ENCODE measurements around the gene LTB. TPM values are rescaled to one million over a fixed set of nuclear protein-coding genes. Genes with fewer than 3 reads are reported as not detected.
A peak's percentile ranks its signal among the peaks of the same experiment; 100 is the strongest.

The LTB gene
- total and polyA plus RNA-seq, 2 of the 13 experiments (the other 11 are each of a cell fraction or from before 2014, with no cell fraction given), result 0.09 to 0.22 TPM

DNA sequence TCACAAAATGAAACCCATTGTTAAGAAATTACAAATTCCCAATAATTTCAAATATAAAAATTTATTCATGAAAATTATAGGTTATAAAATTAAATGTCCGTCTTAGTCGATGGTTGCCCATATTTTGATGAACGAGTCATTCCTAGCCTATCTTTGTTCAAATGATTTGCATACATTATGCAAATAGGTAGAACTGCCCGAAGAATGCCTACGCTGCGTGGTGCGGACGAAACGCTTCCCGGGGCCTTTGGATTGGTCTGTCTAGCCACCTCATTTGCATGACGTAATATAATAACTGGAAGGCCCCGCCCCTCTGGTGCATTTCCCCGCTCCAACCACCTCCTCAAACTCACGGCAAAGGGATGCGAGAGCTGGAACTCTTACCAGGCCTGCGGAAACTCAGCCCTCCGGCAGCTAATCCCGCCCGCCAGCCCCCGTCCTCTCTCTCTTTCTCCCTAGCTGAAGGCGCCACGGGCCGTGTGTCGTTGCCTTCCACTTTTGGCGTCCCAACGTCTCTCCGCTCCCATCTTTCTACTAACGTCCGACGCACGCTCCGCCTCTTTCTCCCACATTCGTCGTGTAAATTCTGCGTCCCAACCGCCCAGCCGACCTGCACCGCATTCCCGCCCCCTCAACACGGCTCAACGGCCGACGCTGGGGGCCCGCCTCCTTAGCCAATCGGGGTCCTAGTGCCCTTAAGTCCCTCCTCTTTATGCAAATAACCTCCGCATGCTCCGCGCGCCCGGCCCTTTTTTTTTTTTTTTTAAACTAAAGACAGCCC is 37.8 kb upstream of the LTB start (continued):
- 0 out of 2 replicates have a peak, but pooled peaks have one; percentile 55 for TF ChIP-seq ZNF552 (CRISPR knock-in tag; IDR thresholded peaks at IDR 0.05; ENCODE audit: borderline replicate concordance)
- TF ChIP-seq WIZ (CRISPR knock-in tag; IDR thresholded peaks at IDR 0.05), result peak; percentile 94
- peak; percentile 70; the same call in 1 of the 2 replicates for TF ChIP-seq PCBP1 (IDR thresholded peaks at IDR 0.05; ENCODE audit: borderline replicate concordance, low read depth, low read length)
- no peak for TF ChIP-seq SETDB1 (CRISPR knock-in tag; IDR thresholded peaks at IDR 0.05; ENCODE audit: borderline replicate concordance)
- no peak for TF ChIP-seq SUZ12 (IDR thresholded peaks at IDR 0.05; ENCODE audit: low read depth, low read length)
- peak; percentile 86; the same call in 1 of the 2 replicates for TF ChIP-seq ZNF766 (CRISPR knock-in tag; IDR thresholded peaks at IDR 0.05; ENCODE audit: borderline replicate concordance)
- TF ChIP-seq IKZF4 (CRISPR knock-in tag; IDR thresholded peaks at IDR 0.05; ENCODE audit: borderline replicate concordance, low read depth, not compliant biosample characterization), result peak; percentile 79
- TF ChIP-seq, protein P1, sequence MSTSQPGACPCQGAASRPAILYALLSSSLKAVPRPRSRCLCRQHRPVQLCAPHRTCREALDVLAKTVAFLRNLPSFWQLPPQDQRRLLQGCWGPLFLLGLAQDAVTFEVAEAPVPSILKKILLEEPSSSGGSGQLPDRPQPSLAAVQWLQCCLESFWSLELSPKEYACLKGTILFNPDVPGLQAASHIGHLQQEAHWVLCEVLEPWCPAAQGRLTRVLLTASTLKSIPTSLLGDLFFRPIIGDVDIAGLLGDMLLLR (CRISPR knock-in tag; IDR thresholded peaks at IDR 0.05), result no peak
- peak; percentile 43; the same call in 1 of the 2 replicates for TF ChIP-seq ZNF777 (CRISPR knock-in tag; IDR thresholded peaks at IDR 0.05)
- TF ChIP-seq, protein P2, sequence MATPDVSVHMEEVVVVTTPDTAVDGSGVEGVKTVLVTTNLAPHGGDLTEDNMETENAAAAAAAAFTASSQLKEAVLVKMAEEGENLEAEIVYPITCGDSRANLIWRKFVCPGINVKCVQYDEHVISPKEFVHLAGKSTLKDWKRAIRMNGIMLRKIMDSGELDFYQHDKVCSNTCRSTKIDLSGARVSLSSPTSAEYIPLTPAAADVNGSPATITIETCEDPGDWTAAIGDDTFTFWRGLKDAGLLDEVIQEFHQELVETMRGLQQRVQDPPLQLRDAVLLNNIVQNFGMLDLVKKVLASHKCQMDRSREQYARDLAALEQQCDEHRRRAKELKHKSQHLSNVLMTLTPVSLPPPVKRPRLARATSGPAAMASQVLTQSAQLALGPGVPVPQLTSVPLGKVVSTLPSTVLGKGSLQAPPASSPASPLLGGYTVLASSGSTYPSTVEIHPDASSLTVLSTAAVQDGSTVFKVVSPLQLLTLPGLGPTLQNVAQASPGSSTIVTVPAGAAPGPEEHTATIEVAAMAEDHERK (CRISPR knock-in tag; IDR thresholded peaks at IDR 0.05; ENCODE audit: low read depth), result peak; percentile 84
- no peak; the same call in 1 of the 2 replicates for TF ChIP-seq DNMT1 (CRISPR knock-in tag; IDR thresholded peaks at IDR 0.05)
- TF ChIP-seq ZBTB33 (CRISPR knock-in tag; IDR thresholded peaks at IDR 0.05), result peak; percentile 45; the same call in 1 of the 2 replicates
- TF ChIP-seq, protein P3, sequence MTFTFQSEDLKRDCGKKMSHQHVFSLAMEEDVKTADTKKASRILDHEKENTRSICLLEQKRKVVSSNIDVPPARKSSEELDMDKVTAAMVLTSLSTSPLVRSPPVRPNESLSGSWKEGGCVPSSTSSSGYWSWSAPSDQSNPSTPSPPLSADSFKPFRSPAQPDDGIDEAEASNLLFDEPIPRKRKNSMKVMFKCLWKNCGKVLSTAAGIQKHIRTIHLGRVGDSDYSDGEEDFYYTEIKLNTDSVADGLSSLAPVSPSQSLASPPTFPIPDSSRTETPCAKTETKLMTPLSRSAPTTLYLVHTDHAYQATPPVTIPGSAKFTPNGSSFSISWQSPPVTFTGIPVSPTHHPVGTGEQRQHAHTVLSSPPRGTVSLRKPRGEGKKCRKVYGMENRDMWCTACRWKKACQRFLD (CRISPR knock-in tag; IDR thresholded peaks at IDR 0.05; ENCODE audit: borderline replicate concordance), result peak; percentile 90; the same call in 1 of the 2 replicates
- TF ChIP-seq TBP (CRISPR knock-in tag; IDR thresholded peaks at IDR 0.05), result no peak
- no peak for TF ChIP-seq HHEX (CRISPR knock-in tag; IDR thresholded peaks at IDR 0.05)
- peak; percentile 84; the same call in 1 of the 2 replicates for TF ChIP-seq ZBTB26 (CRISPR knock-in tag; IDR thresholded peaks at IDR 0.05; ENCODE audit: borderline replicate concordance)
- peak; percentile 52; the same call in 1 of the 2 replicates for TF ChIP-seq ELF1 (CRISPR knock-in tag; IDR thresholded peaks at IDR 0.05)
- peak; percentile 72; the same call in 1 of the 2 replicates for TF ChIP-seq ZNF572 (CRISPR knock-in tag; IDR thresholded peaks at IDR 0.05)
- TF ChIP-seq HNF4A (CRISPR knock-in tag; IDR thresholded peaks at IDR 0.05), result no peak; the same call in 1 of the 2 replicates
- TF ChIP-seq RBFOX2 (IDR thresholded peaks at IDR 0.05; ENCODE audit: low read depth, low read length), result peak; percentile 75
- no peak for TF ChIP-seq RFX1 (IDR thresholded peaks at IDR 0.05)
- TF ChIP-seq PRPF4 (IDR thresholded peaks at IDR 0.05; ENCODE audit: low read depth, low read length, poor library complexity, severe bottlenecking), result no peak
